Trophoblast cell (in vitro differentiated cells and primary cell): ENCODE measurements around the gene SNED1.

Experiments
- DNase-seq, 2 donors: peaks; one replicate each; pipeline ENCODE4 v3.0.0-alpha.2; 2016
- H2AFZ ChIP-seq: 2 replicates; pipeline ENCODE4 v1.6.1; 2013; ENCODE audit warnings: low read length, moderate library complexity, mild to moderate bottlenecking; ENCODE audit not compliant: insufficient read depth, poor library complexity
- H2AK5ac ChIP-seq: 2 replicates; pipeline ENCODE4 v1.6.1; 2013; ENCODE audit warnings: mild to moderate bottlenecking, low read length
- H2BK120ac ChIP-seq: 2 replicates; pipeline ENCODE4 v1.6.1; 2013; ENCODE audit warnings: low read length, mild to moderate bottlenecking, moderate library complexity; ENCODE audit not compliant: insufficient read depth, poor library complexity
- H2BK12ac ChIP-seq: 2 replicates; pipeline ENCODE4 v1.6.1; 2013; ENCODE audit warnings: mild to moderate bottlenecking, low read length, moderate library complexity
- H2BK5ac ChIP-seq: 2 replicates; pipeline ENCODE4 v1.6.1; 2013; ENCODE audit warnings: low read length, low read depth, moderate library complexity, mild to moderate bottlenecking; ENCODE audit not compliant: poor library complexity
- H3K14ac ChIP-seq: 2 replicates; pipeline ENCODE4 v1.6.1; 2013; ENCODE audit warnings: mild to moderate bottlenecking, low read length
- H3K18ac ChIP-seq: 2 replicates; pipeline ENCODE4 v1.6.1; 2013; ENCODE audit warnings: mild to moderate bottlenecking, low read length
- H3K23ac ChIP-seq: 2 replicates; pipeline ENCODE4 v1.6.1; 2013; ENCODE audit warnings: low read length
- H3K27ac ChIP-seq: 2 replicates; pipeline ENCODE4 v1.5.1; 2013; ENCODE audit warnings: low read depth, mild to moderate bottlenecking, inconsistent platforms, low read length, moderate library complexity
- H3K27me3 ChIP-seq: 2 replicates; pipeline ENCODE4 v1.6.1; 2013; ENCODE audit warnings: inconsistent platforms, mild to moderate bottlenecking, low read length, moderate library complexity; ENCODE audit not compliant: insufficient read depth
- H3K36me3 ChIP-seq, 2 experiments: 1 replicate in 1 of 2; 2 replicates in 1 of 2; pipeline ENCODE4 v1.6.1; 2013; ENCODE audit warnings: low read length in 2 of 2, mild to moderate bottlenecking in 2 of 2, moderate library complexity in 1 of 2; ENCODE audit not compliant: insufficient read depth in 2 of 2, control insufficient read depth in 1 of 2
- H3K4ac ChIP-seq: 2 replicates; pipeline ENCODE4 v1.6.1; 2013; ENCODE audit warnings: low read depth, mild to moderate bottlenecking, low read length, moderate library complexity
- H3K4me1 ChIP-seq, 2 experiments: 1 replicate in 1 of 2; 2 replicates in 1 of 2; pipeline ENCODE4 v1.6.1; 2013; ENCODE audit warnings: low read length in 2 of 2, mild to moderate bottlenecking in 2 of 2, moderate library complexity in 1 of 2; ENCODE audit not compliant: insufficient read depth in 2 of 2, control insufficient read depth in 1 of 2
- H3K4me2 ChIP-seq: 2 replicates; pipeline ENCODE4 v1.6.1; 2013; ENCODE audit warnings: inconsistent platforms, mild to moderate bottlenecking, low read length, moderate library complexity
- H3K4me3 ChIP-seq: 2 replicates; pipeline ENCODE4 v1.5.1; 2013; ENCODE audit warnings: mild to moderate bottlenecking, low read depth, low read length, inconsistent platforms
- H3K79me1 ChIP-seq: one replicate; pipeline ENCODE4 v1.6.1; 2013; ENCODE audit warnings: low read length
- H3K79me2 ChIP-seq: 2 replicates; pipeline ENCODE4 v1.6.1; 2013; ENCODE audit warnings: low read length, mild to moderate bottlenecking; ENCODE audit not compliant: control insufficient read depth, insufficient read depth, poor library complexity
- H3K9ac ChIP-seq: 2 replicates; pipeline ENCODE4 v1.6.1; 2013; ENCODE audit warnings: mild to moderate bottlenecking, low read length
- H3K9me3 ChIP-seq: 2 replicates; pipeline ENCODE4 v1.6.1; 2013; ENCODE audit warnings: low read depth, mild to moderate bottlenecking, control low read depth, inconsistent platforms, low read length; ENCODE audit not compliant: insufficient read depth
- H4K12ac ChIP-seq: 2 replicates; pipeline ENCODE4 v1.6.1; 2013; ENCODE audit warnings: low read depth, mild to moderate bottlenecking, low read length, moderate library complexity
- H4K8ac ChIP-seq: 2 replicates; pipeline ENCODE4 v1.6.1; 2013; ENCODE audit warnings: low read depth, mild to moderate bottlenecking, low read length, moderate library complexity
- H4K91ac ChIP-seq: one replicate; pipeline ENCODE4 v1.6.1; 2013; ENCODE audit warnings: low read depth, mild to moderate bottlenecking, low read length, moderate library complexity
- WGBS: extraction: QIAGEN DNeasy Blood & Tissue Kit; methylation state at CpG from one replicate; pipeline ENCODE4 v1.1.7; 2013; ENCODE audit warnings: missing lambda C conversion rate; ENCODE audit not compliant: insufficient read length, insufficient coverage; ENCODE audit errors: extremely low coverage; 5-methylcytosine and 5-hydroxymethylcytosine counted together

The SNED1 gene

GRCh38 chr2:240955306-240956170 lies 42.9 kb upstream of the SNED1 start:
- Histone ChIP-seq H4K12ac (no peak overlapping the region), H3K14ac (no peak overlapping the region), H3K4ac (no peak overlapping the region), H3K9ac (no peak overlapping the region), H3K79me1 (no peaks in the 10 kb centered on the region), H4K8ac (no peak overlapping the region), H2BK5ac (no peak overlapping the region), H3K36me3 (no peaks in the 10 kb centered on the region), H3K27ac (no peak overlapping the region), H2AFZ (no peak overlapping the region), H3K79me2 (no peaks in the 10 kb centered on the region), H3K18ac (no peak overlapping the region), H3K27me3 (no peaks in the 10 kb centered on the region), H2BK120ac (no peak overlapping the region), H3K4me2 (no peak overlapping the region), H2BK12ac (no peak overlapping the region), H3K4me3 (no peak overlapping the region), H3K4me1 (no peaks in the 10 kb centered on the region), H2AK5ac (no peak overlapping the region), H4K91ac (no peak overlapping the region), H3K9me3 (peaks cover 10% of the 10 kb centered on the region), H3K23ac (no peak overlapping the region)
- DNase-seq: no peak
- no CpG with 5 or more reads among the region's 17 CpGs for WGBS

- no peaks in the 10 kb centered on the region for H3K27me3 ChIP-seq
- peaks cover 7% of the 10 kb centered on the region for H3K9me3 ChIP-seq
- no peak overlapping the region for H2BK120ac ChIP-seq
- no peak overlapping the region for H2AK5ac ChIP-seq
- WGBS: no CpG with 5 or more reads among the region's 16 CpGs
- no peak overlapping the region for H3K4ac ChIP-seq
- H4K91ac ChIP-seq: no peak overlapping the region
- no peak overlapping the region for H2AFZ ChIP-seq
- no peak overlapping the region for H3K27ac ChIP-seq
- no peak overlapping the region for H2BK5ac ChIP-seq
- H3K18ac ChIP-seq: no peak overlapping the region
- no peak overlapping the region for H3K14ac ChIP-seq
- no peak overlapping the region for H4K8ac ChIP-seq
- no peak overlapping the region for H3K4me3 ChIP-seq
- no peaks in the 10 kb centered on the region for H3K79me2 ChIP-seq
- no peak overlapping the region for H3K9ac ChIP-seq
- H3K4me1 ChIP-seq: no peaks in the 10 kb centered on the region
- no peaks in the 10 kb centered on the region for H3K36me3 ChIP-seq
- H3K79me1 ChIP-seq: no peaks in the 10 kb centered on the region
- no peak overlapping the region for H3K23ac ChIP-seq
- H3K4me2 ChIP-seq: no peak overlapping the region
- no peak overlapping the region for H4K12ac ChIP-seq
- no peak for DNase-seq
- no peak overlapping the region for H2BK12ac ChIP-seq
Observed at GRCh38 chr2:240956171-240956934, 42.1 kb upstream of the SNED1 start.

GRCh38 chr2:240956935-240957655 lies 41.3 kb upstream of the SNED1 start:
- no peak overlapping the region for H4K12ac ChIP-seq
- H2BK120ac ChIP-seq: no peak overlapping the region
- no peak overlapping the region for H2BK12ac ChIP-seq
- peaks cover 8% of the 10 kb centered on the region for H3K9me3 ChIP-seq
- H2BK5ac ChIP-seq: no peak overlapping the region
- no peaks in the 10 kb centered on the region for H3K79me2 ChIP-seq
- no peaks in the 10 kb centered on the region for H3K79me1 ChIP-seq
- no peak overlapping the region for H3K4me3 ChIP-seq
- H3K36me3 ChIP-seq: no peaks in the 10 kb centered on the region
- H4K8ac ChIP-seq: no peak overlapping the region
- no peak overlapping the region for H3K14ac ChIP-seq
- DNase-seq: no peak
- WGBS: no CpG with 5 or more reads among the region's 32 CpGs
- H3K27ac ChIP-seq: no peak overlapping the region
- H2AFZ ChIP-seq: no peak overlapping the region
- H3K4me2 ChIP-seq: no peak overlapping the region
- H3K18ac ChIP-seq: no peak overlapping the region
- H3K23ac ChIP-seq: no peak overlapping the region
- no peak overlapping the region for H3K4ac ChIP-seq
- no peaks in the 10 kb centered on the region for H3K27me3 ChIP-seq
- H3K4me1 ChIP-seq: no peaks in the 10 kb centered on the region
- H3K9ac ChIP-seq: no peak overlapping the region
- H4K91ac ChIP-seq: no peak overlapping the region
- no peak overlapping the region for H2AK5ac ChIP-seq

GRCh38 chr2:240957656-240958365 lies 40.6 kb upstream of the SNED1 start:
- Histone ChIP-seq H3K36me3 (no peaks in the 10 kb centered on the region), H3K4ac (no peak overlapping the region), H4K12ac (no peak overlapping the region), H3K9ac (no peak overlapping the region), H3K23ac (no peak overlapping the region), H3K14ac (no peak overlapping the region), H3K4me3 (no peak overlapping the region), H3K9me3 (peaks cover 7% of the 10 kb centered on the region), H2BK120ac (no peak overlapping the region), H3K4me2 (no peak overlapping the region), H2BK12ac (no peak overlapping the region), H3K18ac (no peak overlapping the region), H4K91ac (no peak overlapping the region), H2AK5ac (no peak overlapping the region), H3K27ac (no peak overlapping the region), H2AFZ (no peak overlapping the region), H4K8ac (no peak overlapping the region), H3K79me1 (no peaks in the 10 kb centered on the region), H3K4me1 (no peaks in the 10 kb centered on the region), H3K27me3 (no peaks in the 10 kb centered on the region), H2BK5ac (no peak overlapping the region), H3K79me2 (no peaks in the 10 kb centered on the region)
- no CpG with 5 or more reads among the region's 17 CpGs for WGBS
- DNase-seq: no peak
